NCI-H82 (cell line): Measurements from ENCODE around the gene INPP4A.

Experiments used
- DNase-seq: peaks from one replicate; lab custom pipeline; 2025; lab: John Stamatoyannopoulos, UW

Gene INPP4A

DNA sequence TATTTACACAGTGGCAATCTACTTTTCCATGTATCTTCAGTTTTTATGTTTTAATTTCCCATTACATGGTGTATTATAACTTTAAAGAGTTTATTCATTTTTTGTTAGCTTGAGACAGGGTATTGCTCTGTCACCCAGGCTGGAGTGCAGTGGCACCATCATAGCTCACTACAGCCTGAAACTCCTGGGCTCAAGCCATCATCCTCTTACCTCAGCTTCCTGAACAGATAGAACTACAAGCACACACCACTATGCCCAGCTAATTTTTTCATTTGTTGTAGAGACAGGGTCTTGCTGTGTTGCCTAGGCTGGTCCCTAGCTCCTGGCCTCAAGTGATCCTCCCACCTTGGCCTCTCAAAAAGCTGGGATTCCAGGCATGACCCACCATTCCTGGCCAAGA lies 96.8 kb downstream of the INPP4A start:
- no peak for DNase-seq

DNA sequence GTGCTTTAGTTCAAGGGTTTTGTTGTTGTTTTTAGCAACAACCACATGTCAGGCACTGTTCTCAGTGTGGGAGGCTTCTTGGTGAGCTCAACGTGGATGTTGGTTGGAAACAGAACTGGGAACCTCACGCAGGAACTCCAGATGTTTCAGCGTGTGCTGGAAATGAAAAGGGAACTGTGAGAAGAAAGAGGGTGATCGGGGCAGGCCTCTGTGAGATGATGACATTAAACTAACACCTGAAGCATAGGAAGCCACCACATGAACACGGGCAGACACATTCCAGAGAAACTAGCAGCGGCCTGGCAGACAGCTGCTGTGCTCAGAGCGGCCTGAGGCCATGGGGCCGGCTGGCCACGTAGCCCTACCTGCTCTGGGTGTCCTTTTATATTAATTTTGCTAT lies 97.2 kb downstream of the INPP4A start:
- no peak for DNase-seq

DNA sequence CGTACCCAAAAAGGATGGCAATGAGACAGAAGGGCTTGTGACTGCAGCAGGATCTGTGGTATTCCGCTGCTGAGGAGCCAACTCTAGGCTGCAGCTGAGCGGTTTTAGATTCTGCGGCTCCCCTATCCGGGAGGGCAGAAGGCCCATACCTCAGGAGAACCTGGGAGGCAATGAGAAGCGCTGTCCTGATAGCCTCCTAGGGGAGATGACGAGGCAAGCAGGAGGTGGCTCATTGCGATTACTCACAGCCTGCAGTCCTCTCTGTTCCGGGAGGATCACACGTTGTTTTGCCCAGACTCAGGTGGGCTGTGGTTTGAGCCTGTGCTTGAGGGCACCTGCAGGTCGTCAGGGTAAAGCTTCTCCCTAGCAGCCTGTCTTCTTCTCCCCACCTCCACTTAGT lies 98.6 kb downstream of the INPP4A start:
- DNase-seq, result no peak

DNA sequence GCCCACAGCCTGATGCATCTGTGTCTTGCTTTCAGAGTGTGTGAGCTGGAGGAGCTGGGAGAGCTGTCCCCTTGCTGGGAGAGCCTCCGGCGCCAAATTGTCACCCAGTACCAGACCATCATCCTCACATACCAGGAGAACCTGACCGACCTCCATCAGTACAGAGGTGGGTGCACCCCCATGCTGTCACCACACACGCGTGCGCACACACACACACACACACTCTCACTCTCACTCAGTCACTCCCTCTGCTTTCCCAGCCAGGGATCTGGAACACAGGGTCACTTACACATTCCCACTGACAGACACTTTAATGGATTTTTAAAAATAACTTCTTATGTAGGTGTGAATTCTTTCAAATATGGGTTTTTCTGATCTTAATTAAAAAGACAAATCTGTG lies 99.2 kb downstream of the INPP4A start:
- DNase-seq, result no peak

DNA sequence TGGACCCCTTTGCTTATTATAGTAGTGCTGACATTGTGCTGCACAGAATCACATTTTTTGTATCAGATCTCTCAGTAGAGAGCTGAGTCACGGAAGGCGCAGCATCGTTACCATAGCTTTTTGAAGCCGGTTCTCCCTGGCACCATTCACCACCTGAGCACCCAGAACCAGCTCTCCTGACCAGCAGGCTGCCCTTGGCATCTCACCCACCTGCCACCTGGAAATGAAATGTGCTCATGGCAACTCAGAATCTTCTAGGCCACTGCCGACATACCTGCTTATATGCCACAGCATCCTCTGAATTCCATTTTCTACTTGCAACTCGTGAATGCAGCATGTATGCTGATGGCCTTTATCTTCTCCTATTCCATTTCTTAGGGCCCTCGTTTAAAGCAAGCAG lies 100.9 kb downstream of the INPP4A start:
- DNase-seq, result no peak

DNA sequence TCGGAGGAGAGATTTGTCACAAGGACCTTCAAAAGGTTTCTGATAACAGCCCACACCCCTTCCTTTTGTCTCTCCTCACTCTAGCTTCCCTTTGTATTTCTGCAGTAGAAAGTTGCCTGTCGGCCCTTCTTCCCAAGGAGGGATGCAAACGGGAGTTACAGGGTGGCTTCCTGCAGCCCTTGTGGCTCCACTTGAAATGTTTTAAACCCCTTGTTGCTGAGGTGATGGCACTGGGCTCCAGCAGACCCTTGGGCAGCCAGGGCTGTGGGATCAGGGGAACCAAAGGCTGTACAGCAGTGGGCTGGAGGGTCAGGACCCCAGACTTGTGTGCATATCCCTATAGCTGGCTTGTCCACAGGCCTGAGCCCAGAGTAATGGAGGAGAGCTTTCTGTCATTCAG lies 101.5 kb downstream of the INPP4A start:
- DNase-seq, result no peak

DNA sequence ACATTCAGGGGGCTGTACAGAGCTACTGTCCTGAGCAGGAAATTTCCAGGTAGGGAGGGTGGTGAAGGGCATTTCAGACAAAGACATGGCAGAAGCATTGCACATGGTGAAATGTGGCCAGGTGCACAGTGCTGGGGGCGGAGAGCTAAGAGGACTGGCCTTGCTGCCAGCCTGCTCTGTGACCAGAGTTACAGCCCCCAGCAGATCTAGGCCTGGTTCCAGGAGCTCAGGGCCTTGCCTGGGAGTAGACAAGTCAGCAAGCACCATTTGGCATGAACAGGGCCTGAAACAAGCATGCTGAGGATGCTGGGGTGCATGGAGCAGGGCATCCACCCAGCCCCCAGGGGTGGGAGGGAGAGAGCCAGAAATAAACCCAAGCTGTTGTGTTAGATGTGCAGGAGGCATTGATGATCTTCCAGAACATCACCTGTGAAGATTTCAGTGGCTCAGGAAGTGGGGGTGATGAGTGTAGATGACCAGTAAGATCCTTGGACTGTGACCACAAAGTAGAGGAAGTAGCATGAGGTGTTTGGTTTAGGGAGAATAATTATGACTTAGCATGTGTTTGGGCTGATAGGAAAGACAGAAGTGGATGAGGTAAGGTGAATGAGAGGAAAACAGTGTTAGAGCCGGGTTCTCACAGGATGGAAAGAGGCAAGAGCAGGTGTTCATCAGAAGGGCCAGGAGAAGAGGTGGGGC lies 102.6 kb downstream of the INPP4A start:
- no peak for DNase-seq

DNA sequence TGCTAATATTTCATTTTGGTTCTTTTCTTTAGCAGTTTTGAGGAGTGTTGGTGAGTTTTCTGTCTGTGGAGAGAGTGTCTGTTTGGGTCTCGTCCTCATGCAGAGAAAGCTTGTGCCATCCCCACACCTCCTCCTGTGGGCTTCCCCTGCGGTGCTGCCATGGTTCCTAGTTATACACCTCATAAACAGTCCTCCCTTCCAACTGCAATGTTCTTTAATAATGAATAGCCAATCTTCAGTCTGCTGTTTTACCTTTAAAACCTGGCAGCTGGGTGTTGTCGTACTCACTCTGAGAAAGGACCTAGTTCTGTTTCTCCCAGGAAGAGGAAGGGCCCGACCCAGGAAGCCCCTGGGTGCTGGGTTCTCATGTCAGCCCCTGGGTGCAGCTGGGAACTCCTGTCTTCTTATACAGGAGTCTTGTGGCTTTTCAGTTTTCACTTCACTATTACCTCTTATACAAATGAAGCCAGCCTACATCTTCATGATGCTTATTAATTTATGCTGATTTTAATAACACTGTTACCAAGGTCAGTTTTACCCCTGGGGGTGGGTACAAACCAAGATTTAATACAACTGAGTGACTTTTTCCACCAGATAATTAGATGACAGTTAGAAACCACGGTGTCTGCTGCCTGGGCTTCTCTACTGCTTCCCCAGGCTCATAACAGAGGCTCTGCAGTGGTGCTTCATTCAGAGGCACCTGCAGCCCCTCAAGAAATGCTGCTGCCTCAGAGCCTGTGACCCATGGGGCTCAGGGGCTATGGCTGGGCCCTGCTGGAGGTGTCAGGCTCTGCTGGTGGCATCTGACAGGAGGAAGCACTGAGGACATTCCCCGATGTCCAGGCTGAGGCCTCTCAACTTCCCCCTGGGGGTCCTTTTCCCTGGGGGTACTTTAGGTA lies 104.5 kb downstream of the INPP4A start:
- DNase-seq, result no peak

DNA sequence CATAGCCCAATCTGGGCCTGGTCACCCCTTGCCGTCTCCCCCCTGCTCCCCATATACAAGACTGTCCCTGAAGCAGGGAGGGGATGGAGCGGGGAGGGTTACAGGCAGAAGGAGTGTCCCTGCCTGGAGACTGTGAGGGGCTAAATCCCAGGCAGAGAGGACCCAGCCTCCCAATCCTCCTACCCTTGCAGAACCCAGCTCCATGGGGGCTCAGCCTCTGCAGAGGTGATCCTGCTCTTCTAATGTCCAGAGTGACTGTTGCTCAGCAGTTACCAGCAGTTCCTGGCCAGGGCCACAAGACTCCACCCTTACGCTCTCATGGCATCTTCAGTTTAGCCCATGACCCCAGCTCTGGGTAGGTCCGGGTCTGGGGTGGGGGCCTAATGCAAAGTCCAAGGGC lies 105.5 kb downstream of the INPP4A start:
- DNase-seq, result no peak

DNA sequence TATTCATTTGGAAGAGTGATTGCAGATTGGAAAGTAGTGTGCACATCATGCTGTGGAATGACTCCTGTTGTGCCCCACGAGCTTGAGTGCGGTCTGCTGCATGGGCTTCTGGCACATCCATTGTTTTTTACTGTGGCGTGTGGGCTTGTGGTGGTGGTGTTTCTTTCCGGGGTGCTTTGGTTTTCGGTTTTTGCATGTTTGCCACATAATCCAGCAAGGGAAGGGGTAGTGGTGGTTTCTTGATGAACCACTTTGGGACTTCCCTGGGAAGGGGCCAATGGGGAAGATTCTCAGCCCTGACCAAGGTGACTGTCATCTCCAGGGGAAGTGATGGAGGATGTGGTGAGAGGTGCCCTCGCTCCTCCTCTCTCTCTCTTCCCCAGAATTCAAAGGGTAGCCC lies 106.7 kb downstream of the INPP4A start:
- DNase-seq, result no peak

DNA sequence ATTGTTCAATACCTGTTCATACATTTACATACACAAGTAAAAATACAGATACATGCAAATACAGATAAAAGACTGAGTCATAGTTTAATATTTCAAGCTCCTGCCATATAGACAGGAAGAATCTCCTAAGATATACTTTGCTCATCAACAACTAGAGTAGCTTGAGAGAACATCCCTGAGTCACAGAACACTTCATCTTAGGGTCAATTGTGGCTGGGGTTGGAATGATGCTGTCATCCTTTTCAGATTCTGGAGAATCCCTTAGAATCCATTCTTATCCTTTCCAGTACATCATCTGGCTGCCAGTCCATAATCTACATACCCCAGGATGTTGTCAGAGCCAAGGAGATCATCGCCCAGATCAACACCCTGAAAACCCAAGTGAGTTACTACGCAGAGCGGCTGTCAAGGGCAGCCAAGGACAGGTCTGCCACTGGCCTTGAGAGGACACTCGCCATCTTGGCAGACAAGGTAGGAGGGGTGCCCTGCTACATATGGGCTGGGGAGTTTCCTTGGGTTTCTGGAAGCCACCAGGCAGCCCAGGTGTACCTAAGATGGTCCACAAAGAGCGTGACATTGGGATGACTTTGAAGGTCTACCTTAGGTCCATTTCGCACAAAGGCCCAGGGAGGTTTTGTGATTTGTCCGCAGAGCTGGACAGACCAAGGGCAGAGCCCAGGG lies 108.0 kb downstream of the INPP4A start:
- DNase-seq, result no peak

DNA sequence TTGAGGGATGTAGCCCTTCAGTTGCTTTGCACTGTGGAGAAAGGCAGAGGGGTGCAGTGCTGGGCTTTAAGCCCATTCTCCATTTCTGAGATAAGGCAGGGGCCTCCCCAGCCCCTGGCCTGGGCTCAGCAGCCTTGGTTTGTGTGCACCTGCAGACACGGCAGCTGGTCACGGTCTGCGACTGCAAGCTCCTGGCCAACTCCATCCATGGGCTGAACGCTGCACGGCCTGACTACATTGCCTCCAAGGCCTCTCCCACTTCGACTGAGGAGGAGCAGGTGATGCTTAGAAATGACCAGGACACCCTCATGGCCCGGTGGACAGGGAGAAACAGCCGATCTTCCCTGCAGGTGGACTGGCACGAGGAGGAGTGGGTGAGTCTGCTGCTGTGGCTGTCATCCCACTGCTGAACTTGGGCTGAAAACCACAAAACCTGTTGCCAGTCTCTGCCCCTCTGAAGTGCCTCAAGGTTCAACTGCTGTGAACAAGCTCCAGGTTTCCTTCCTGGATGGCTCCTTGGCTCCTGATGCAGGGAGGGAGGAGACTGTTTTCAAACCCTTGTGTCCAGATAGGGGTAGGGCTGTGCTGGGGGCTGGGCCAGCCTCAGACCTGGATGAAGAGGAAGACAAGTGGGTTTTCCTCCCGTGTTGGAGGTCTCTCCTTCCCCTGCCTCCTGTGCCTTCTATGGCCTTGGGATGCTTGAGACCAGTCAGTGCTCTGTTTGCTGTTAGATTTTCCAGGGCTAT lies 109.6 kb downstream of the INPP4A start:
- DNase-seq, result no peak

DNA sequence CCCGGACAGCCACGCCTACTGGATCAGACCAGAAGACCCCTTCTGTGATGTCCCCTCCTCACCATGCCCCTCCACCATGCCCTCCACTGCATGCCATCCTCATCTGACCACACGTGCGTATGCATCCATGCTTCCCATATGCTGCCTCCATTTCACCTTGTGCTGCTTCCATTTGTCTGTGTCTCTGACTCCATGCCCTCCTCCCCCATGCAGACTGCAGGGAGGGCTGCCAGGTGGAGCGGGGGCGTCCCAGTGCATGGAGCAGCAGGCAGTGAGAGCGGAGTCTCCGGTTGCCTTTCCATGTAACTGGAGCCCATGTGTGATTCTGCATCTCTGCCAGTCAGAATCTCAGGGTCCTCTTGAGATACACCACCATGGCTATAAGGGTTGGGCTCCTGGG lies 111.0 kb downstream of the INPP4A start:
- no peak for DNase-seq

DNA sequence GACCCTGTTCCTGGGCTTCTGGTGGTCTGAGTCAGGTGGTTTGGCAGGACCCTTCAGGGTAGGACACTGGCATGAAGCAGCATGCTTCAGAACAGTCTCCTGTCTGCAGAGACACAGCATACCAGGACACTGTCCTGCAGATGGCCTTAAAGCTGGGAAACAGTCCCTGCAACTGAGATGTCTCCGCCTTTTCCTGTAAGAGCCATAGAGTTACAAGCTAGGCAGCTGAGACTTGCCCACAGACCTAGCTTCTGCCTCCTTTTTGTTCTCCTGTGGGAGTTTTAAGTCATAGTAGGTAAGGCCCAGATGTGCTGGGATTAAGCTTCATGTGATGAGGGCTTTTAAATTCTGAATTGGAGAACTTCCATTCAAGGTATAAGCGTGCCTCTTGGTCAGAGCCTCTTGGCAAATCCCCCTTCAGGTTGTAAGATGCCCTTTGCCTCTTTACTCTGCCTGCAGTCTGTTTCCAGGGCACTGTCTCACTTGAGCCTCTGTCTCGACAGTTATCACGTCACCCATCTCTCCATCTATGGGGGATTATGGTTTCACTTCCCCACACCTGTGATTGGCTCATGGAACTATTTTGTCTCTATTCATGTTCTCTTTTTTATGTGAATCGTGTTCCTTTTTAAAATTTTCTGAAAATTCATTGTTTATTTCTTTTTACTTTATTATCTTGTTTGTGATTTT lies 111.8 kb downstream of the INPP4A start:
- no peak for DNase-seq

DNA sequence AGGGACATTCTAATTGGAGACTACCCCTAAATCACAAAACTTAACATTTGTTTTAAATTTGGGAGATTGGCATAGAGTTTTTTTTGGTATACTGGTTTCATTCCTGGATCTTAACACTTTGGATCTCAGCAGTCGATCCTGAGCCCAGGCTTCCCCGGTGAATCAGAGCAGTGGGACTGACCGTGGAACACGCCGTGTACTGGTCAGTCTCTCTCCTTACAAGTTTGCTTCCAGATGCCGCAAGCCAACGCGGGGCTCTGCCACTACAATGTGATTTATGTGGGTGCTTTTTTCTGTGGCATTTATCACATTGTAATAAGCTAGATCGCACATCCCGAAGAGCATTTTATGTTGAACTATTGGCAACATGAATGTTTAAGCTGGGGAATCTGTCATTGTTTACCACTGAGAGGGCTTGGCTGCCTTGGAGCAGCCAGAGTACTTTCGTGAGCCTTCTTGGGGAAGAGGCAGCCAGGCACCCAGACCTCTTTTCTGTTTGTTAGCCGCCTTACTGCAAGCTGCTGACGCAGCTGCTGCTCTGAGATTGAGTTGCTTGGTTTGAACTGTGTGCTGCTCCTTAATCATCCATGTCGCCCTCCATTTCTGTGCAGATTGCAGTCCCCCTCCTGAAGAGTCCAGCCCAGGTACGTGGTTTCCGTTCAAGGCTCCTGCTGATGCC lies 114.3 kb downstream of the INPP4A start:
- DNase-seq, result no peak

DNA sequence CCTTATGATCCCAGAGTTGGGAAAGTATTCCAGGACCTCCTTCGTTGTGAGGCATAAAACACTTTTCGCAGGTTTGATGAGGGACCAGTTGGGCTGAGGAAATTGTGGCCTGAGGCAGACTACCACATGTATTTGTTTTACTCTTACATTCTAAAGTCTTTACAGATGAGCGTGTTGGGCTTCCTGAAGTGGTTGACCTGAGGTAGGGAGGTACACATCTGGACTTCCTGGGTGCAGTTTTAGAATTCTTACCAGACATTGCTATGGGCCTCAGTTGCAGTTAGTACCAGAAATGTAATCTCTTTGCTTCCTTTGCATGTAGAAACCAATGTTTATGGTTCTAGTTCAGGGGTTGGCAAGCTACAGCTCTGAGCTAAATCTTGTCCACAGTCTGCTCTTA lies 114.9 kb downstream of the INPP4A start:
- DNase-seq, result no peak

DNA sequence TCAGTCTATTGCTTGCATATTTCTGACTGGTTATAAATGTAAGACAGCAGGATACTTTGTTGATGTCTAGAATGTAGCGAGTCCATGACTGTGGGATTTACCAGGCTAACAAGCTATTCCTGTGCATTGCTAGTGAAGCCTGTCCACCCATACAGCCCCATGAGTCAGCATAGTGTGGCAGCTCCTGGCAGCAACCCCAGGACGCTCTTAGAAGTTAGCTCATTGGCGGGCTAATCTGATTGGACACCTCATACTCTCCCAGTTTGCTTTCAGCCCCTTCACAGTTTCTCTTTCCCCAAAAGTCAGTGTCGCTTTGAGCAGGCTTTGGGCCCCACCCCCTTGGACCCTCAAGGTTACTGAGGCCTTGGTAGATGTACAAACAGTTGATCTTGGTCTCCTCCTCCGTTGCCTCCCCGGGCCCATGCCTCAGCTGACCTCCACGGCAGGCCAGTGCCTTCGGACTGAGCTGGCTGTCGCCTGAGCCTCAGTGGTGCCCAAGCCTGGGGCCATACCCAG lies 115.7 kb downstream of the INPP4A start:
- DNase-seq, result no peak

DNA sequence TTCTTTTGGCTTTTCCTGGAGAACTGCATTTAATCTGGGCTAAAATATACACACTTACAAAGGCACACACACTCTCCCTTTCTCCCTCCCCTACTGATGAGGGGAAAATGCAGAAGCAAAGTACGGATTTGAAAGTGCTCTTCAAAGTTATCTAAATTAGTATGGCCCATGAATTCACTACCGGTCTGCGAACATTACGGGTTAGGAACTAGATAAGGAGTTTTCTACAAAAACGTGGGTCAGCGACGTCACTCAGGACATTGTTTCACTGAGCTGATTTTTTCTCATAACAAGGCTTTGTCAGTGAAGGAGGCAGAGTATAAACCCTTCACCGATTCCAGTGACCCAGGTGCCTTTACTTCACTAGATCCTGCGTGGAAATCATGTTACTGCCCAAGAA lies 116.4 kb downstream of the INPP4A start:
- no peak for DNase-seq

DNA sequence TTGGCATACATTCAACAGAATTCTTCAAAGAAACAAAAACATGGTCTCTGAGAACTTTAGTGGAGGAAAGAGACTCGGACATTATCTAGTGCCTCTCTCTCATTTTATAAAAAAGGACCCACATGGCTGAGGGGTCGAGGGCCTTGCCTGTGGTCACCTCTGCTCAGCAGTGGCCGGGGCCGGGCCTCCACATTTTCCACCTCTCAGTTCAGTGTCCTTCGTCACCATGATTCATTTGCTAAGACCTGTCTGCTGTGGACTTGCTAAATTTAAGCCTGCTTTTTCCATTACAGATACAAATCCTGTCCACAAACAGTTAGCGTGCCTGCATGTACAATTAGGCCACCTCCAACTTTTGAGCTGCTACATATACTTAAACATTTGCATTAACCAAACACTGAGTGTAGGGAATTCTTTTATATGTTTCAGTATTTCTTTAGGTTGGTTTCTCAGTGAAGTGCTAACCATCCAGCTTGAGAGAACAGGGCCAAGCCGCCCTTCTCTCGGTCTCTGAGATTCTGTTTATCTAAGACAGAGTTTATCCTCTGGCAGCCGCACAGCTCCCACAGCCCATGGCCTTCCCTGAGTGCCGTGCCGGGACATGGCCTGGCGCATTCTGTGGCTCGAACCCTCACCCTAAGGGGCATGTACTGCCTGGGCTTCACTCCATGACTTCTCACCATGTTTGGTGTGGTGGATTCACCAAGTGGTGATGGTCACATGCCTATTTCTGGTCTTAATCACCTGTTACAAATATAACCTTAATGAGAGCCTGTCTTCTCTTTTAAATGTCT lies 117.4 kb downstream of the INPP4A start:
- DNase-seq, result no peak

DNA sequence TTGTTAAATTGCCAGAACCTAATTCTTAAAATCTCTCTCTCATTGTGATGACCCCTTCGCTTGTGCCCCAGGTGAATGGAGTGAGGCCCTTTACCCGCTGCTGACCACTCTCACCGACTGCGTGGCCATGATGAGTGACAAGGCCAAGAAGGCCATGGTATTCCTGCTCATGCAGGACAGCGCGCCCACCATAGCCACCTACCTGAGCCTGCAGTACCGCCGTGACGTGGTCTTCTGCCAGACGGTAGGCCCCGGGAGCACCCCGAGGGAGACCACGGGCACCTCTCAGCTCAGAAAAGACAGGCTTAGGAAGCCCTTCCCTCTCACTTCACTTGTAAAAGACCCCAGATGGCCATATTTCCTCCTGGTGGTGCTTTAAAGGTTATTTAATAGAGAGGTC lies 118.7 kb downstream of the INPP4A start:
- no peak for DNase-seq
